ENCODE results near the gene PSMB7.

GRCh38 chr9:124376329-124376728 lies 38.9 kb downstream of the PSMB7 start:
- TF ChIP-seq REST (IDR thresholded peaks at IDR 0.05; ENCODE audit: low read depth) (no peak), MAX (IDR thresholded peaks at IDR 0.05) (no peak), CREB1 (IDR thresholded peaks at IDR 0.05; ENCODE audit: low read depth) (no peak), NFIC (IDR thresholded peaks at IDR 0.05) (no peak), FOXM1 (IDR thresholded peaks at IDR 0.05; ENCODE audit: borderline replicate concordance, low read depth) (no peak)
